Uterus (tissue), 2 donors: ENCODE results near the gene ISLR2.

Experiments used
- CTCF ChIP-seq, 4 experiments: fragments of 200-600 bp in 2 of 4; fragments of 450-650 bp in 2 of 4; sonication (generic) in 2 of 4; IDR thresholded peaks; one replicate each; pipeline ENCODE4 v1.5.1; 2016 to 2019; ENCODE audit warnings: antibody characterized with exemption in 4 of 4, mild to moderate bottlenecking in 2 of 4, moderate library complexity in 1 of 4
- POLR2A ChIP-seq, 2 donors: fragments of 450-650 bp; IDR thresholded peaks; one replicate each; pipeline ENCODE4 v1.6.1; 2016; ENCODE audit warnings: antibody characterized with exemption in 2 of 2, mild to moderate bottlenecking in 1 of 2, moderate library complexity in 1 of 2

GRCh38 chr15:74123658-74124057, 6.7 kb upstream of the ISLR2 start:
- TF ChIP-seq POLR2A (IDR thresholded peaks at IDR 0.05) (no peak), CTCF (IDR thresholded peaks at IDR 0.05) (no peak)
